Measurements from ENCODE around the gene ROPN1L. TPM values are rescaled to one million over a fixed set of nuclear protein-coding genes. Genes with fewer than 3 reads are reported as not detected.
"Not testable (repeated sequence)": the region's sequence is repeated elsewhere in the genome, so short reads cannot be mapped to it uniquely, and the experiment has no call there.

The ROPN1L gene
- total and polyA plus RNA-seq, 8 donors, result 0.31 to 0.87 (median 0.73) TPM; not detected in 4

DNA sequence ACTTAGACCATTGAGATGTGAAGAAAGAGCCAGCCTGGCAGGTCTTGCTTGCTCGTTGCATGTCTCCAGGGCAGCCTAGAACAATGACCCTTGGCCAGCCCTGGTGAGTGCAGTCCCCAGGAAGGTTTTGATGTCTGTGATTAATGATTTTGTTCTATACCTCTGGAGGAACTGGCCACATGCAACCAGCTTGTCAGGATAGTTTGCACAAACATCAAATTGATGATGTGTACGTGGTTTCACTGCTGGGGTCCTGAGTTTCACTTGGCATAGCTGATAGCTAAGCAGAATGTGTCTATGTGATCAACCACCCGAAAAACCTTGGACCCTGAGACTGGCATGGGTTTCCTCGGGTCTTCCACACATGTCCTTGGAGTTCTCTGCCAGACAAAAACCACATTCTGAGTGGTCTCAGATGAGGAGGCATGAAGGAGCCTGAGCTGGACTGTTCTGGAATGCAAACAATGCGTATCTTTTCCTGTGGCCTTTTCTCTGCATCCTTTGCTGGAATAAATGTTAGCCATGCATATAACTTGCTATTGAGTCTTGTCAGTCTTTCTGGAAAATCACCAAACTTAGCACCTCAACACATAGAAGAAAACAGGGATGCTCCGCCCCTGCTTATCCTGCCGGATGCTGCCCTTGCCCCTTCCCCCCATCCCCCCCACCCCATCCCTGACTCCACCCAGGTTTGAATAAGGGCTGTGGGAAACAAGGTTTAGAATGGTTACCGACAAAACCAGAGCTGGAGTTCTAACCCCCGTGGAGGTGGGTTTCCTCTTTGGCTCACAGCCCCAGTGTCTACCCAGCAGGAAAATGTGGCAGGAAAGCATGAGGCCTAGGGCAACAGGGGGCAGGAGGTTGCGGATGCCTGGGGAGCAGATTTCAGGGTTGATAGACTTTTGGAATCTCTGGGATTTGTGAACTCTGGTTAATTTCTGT is 72.1 kb downstream of the ROPN1L start:
- H3K27me3 ChIP-seq, result no peaks in the 10 kb centered on the region
- no peaks in the 10 kb centered on the region for H3K9me3 ChIP-seq
- no peak overlapping the region for H3K4me3 ChIP-seq
- intact Hi-C loops (cut with DNase I; ENCODE audit: low total_unique reads), result no loop called here
- 49 to 59% (median 56%) methylated on average over 9 to 10 of the region's 10 CpGs for WGBS, 5 donors
- H3K4me1 ChIP-seq, result no peaks in the 10 kb centered on the region
- DNase-seq, result no peak
- no peaks in the 10 kb centered on the region for H3K36me3 ChIP-seq
- TF ChIP-seq, protein P1, sequence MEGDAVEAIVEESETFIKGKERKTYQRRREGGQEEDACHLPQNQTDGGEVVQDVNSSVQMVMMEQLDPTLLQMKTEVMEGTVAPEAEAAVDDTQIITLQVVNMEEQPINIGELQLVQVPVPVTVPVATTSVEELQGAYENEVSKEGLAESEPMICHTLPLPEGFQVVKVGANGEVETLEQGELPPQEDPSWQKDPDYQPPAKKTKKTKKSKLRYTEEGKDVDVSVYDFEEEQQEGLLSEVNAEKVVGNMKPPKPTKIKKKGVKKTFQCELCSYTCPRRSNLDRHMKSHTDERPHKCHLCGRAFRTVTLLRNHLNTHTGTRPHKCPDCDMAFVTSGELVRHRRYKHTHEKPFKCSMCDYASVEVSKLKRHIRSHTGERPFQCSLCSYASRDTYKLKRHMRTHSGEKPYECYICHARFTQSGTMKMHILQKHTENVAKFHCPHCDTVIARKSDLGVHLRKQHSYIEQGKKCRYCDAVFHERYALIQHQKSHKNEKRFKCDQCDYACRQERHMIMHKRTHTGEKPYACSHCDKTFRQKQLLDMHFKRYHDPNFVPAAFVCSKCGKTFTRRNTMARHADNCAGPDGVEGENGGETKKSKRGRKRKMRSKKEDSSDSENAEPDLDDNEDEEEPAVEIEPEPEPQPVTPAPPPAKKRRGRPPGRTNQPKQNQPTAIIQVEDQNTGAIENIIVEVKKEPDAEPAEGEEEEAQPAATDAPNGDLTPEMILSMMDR (IDR thresholded peaks at IDR 0.05), result no peak
- TF ChIP-seq POLR2A (IDR thresholded peaks at IDR 0.05) (no peak), EP300 (IDR thresholded peaks at IDR 0.05) (no peak), POLR2AphosphoS5 (IDR thresholded peaks at IDR 0.05) (no peak)
- H3K27ac ChIP-seq, result no peak overlapping the region

DNA sequence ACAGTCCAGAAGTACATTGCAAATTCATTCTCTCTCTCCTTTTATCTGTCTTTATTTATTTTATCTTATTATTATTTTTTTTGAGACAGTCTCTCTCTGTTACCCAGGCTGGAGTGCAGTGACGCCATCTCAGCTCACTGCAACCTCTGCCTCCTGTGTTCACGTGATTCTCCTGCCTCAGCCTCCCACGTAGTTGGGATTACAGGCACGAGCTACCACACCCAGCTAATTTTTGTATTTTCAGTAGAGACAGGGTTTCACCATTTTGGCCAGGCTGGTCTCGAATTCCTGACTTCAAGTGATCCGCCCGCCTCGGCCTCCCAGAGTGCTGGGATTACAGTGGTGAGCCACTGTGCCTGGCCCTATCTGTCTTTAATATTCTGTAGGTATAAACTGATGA is 72.9 kb downstream of the ROPN1L start:
- H3K27ac ChIP-seq; intact Hi-C loops (cut with DNase I; ENCODE audit: low total_unique reads); H3K4me1 ChIP-seq; DNase-seq; H3K27me3 ChIP-seq; H3K9me3 ChIP-seq; H3K4me3 ChIP-seq; H3K36me3 ChIP-seq: not testable (repeated sequence)
- 87 to 92% (median 90%) methylated on average over 8 of the region's 8 CpGs for WGBS, 5 donors

Small RNA genes within 50 kb of the gene (small RNA-seq; reads per million reads assigned to genes)
- gene MIR6131, result 0 reads per million in 4 donors

Other genes starting within 250 kb of the ROPN1L start
- gene ATPSCKMT, start 192.0 kb upstream of the ROPN1L start, total RNA-seq, result 10 to 100 TPM in 3 of 5 donors, 1 to 10 TPM in 2; 2.3 to 26.8 (median 20.7) TPM
- gene ATPSCKMT, start 192.0 kb upstream of the ROPN1L start, polyA plus RNA-seq, result 10 to 100 TPM in 2 of 3 donors, 1 to 10 TPM in 1; 8.1 to 12.0 (median 10.5) TPM
- 100 to 1,000 TPM in 3 of 5 donors, 10 to 100 TPM in 2; 18.5 to 201 (median 116) TPM for gene CCT5, start 191.6 kb upstream of the ROPN1L start, total RNA-seq
- 100 to 1,000 TPM; 104 to 116 (median 109) TPM for gene CCT5, start 191.6 kb upstream of the ROPN1L start, polyA plus RNA-seq
- 10 to 100 TPM in 3 of 5 donors, 1 to 10 TPM in 1, not detected in 1; 2.7 to 23.1 (median 16.7) TPM for gene CMBL, start 134.0 kb upstream of the ROPN1L start, total RNA-seq
- gene CMBL, start 134.0 kb upstream of the ROPN1L start, polyA plus RNA-seq, result 100 to 1,000 TPM in 1 of 3 donors, 10 to 100 TPM in 2; 19.0 to 153 (median 33.9) TPM
- gene MARCHF6, start 88.2 kb upstream of the ROPN1L start, total RNA-seq, result 100 to 1,000 TPM in 4 of 5 donors, 10 to 100 TPM in 1; 58.2 to 384 (median 136) TPM
- gene MARCHF6, start 88.2 kb upstream of the ROPN1L start, polyA plus RNA-seq, result 10 to 100 TPM; 11.8 to 62.8 (median 14.7) TPM
- gene ANKRD33B, start 122.2 kb downstream of the ROPN1L start, total RNA-seq, result 1 to 10 TPM in 4 of 5 donors, under 1 TPM in 1; 0.45 to 6.4 (median 2.8) TPM
- gene ANKRD33B, start 122.2 kb downstream of the ROPN1L start, polyA plus RNA-seq, result 1 to 10 TPM in 1 of 3 donors, under 1 TPM in 2; 0.50 to 2.1 (median 0.58) TPM